Measurements from ENCODE around the gene KLRF2. TPM values are rescaled to one million over a fixed set of nuclear protein-coding genes. Genes with fewer than 3 reads are reported as not detected.

Gene KLRF2, protein sequence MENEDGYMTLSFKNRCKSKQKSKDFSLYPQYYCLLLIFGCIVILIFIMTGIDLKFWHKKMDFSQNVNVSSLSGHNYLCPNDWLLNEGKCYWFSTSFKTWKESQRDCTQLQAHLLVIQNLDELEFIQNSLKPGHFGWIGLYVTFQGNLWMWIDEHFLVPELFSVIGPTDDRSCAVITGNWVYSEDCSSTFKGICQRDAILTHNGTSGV
- total RNA-seq = not detected

DNA sequence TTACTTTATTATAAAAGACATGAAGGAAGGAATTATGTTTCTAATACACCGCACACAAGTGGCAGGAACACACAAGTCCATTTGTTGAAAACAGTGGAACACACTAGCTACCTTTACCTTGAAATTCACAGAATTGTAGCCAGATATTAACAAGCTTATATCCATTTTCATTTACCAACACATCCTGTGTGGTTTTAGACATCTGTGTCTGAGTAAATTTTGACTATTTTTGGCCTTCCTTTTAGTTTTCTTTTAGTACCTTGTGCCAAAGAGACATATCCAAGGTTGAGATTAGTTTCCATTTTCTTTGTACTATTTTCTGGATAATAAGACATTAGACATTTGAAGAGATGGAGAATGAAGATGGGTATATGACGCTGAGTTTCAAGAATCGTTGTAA lies at the start of gene KLRF2:
Gene KLRF2, plus strand, starts transcription at position 244 of the 400 bp plus-strand sequence. Its CDS starts 107 bp downstream, at position 351.
- H3K27ac ChIP-seq = no peak within 1 kb of the TSS
- DNase-seq = no peak
- H3K36me3 ChIP-seq = no peaks in the 10 kb centered on the region
- TF ChIP-seq, protein P1, sequence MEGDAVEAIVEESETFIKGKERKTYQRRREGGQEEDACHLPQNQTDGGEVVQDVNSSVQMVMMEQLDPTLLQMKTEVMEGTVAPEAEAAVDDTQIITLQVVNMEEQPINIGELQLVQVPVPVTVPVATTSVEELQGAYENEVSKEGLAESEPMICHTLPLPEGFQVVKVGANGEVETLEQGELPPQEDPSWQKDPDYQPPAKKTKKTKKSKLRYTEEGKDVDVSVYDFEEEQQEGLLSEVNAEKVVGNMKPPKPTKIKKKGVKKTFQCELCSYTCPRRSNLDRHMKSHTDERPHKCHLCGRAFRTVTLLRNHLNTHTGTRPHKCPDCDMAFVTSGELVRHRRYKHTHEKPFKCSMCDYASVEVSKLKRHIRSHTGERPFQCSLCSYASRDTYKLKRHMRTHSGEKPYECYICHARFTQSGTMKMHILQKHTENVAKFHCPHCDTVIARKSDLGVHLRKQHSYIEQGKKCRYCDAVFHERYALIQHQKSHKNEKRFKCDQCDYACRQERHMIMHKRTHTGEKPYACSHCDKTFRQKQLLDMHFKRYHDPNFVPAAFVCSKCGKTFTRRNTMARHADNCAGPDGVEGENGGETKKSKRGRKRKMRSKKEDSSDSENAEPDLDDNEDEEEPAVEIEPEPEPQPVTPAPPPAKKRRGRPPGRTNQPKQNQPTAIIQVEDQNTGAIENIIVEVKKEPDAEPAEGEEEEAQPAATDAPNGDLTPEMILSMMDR (IDR thresholded peaks at IDR 0.05) = no peak
- no peaks in the 10 kb centered on the region for H3K9me3 ChIP-seq
- no peaks in the 10 kb centered on the region for H3K27me3 ChIP-seq
- no peak within 1 kb of the TSS for H3K4me3 ChIP-seq
- H3K4me1 ChIP-seq = no peaks in the 10 kb centered on the region
- no peak within 1 kb of the TSS for H3K9ac ChIP-seq (ENCODE audit: low read depth in 2 of 2, low read length in 2 of 2)
- intact Hi-C loops (cut with DNase I) = no loop called here

DNA sequence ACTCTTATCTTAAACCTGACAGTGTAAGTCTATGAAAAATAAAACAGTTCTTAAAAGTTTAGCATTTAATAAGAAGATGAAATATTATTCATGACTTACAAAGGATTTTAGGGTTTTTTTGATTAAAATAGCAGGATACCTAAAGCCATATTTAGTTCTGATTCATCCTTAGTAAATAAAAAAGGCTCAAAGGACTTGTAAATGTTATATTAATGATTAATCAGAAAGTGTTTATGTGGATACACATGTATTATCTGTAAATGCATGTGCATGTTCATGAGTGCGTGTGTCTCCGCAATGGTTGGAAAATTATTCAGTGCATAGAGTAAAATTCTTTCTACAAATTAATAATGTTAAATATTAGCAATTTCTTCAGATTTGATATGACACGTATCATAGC lies 49.6 kb upstream of the KLRF2 start:
- TF ChIP-seq, protein P1 (IDR thresholded peaks at IDR 0.05) = no peak
- H3K27ac ChIP-seq = no peak overlapping the region
- H3K4me3 ChIP-seq = no peak overlapping the region
- no peak overlapping the region for H3K9ac ChIP-seq (ENCODE audit: low read depth in 2 of 2, low read length in 2 of 2)
- H3K9me3 ChIP-seq = no peaks in the 10 kb centered on the region
- H3K36me3 ChIP-seq = no peaks in the 10 kb centered on the region
- no peaks in the 10 kb centered on the region for H3K4me1 ChIP-seq
- intact Hi-C loops (cut with DNase I) = no loop called here
- H3K27me3 ChIP-seq = no peaks in the 10 kb centered on the region
- DNase-seq = no peak

DNA sequence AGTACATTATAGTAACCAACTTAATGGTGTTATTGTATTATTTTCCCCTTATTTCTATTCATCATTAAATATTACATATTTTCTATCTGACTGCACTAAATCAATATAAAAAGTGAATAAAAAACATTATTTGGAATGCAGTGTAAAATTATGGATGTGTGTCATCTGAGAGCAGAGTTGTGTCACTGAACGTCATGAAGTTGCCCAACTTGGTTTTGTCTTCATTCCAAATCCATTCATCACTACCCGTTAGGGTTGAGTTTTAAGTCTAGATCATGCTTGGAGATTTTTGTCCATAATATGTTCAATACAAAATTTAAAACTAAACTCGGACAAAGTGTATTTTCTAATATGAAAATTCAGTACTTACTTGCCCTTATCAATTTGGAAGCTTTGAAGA lies 37.9 kb upstream of the KLRF2 start:
- Histone ChIP-seq H3K36me3 (no peaks in the 10 kb centered on the region), H3K27me3 (no peaks in the 10 kb centered on the region), H3K9me3 (no peaks in the 10 kb centered on the region), H3K27ac (no peak overlapping the region), H3K4me3 (no peak overlapping the region), H3K4me1 (no peaks in the 10 kb centered on the region), H3K9ac (ENCODE audit: low read depth in 2 of 2, low read length in 2 of 2) (no peak overlapping the region)
- TF ChIP-seq, protein P1 (IDR thresholded peaks at IDR 0.05) = no peak
- no peak for DNase-seq
- intact Hi-C loops (cut with DNase I) = no loop called here

DNA sequence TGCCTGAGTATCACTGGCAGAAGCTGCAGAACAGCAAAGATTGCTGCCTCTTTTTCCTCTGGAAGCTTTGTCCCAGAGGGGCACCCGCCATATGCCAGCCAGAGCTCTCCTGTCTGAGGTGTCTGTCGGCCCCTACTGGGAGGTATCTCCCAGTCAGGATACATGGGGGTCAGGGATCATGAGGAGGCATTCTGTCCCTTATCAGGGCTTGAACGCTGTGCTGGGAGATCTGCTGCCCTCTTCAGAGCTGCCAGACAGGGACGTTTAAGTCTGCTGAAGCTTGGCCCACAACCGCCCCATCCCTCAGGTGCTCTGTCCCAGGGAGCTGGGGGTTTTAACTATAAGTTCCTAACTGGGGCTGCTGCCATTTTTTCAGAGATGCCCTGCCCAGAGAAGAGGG lies 32.4 kb upstream of the KLRF2 start:
- TF ChIP-seq, protein P1 (IDR thresholded peaks at IDR 0.05) = no peak
- no peaks in the 10 kb centered on the region for H3K4me1 ChIP-seq
- no peaks in the 10 kb centered on the region for H3K27me3 ChIP-seq
- intact Hi-C loops (cut with DNase I) = no loop called here
- DNase-seq = no peak
- H3K9ac ChIP-seq (ENCODE audit: low read depth in 2 of 2, low read length in 2 of 2) = no peak overlapping the region
- no peaks in the 10 kb centered on the region for H3K36me3 ChIP-seq
- no peaks in the 10 kb centered on the region for H3K9me3 ChIP-seq
- H3K27ac ChIP-seq = no peak overlapping the region
- H3K4me3 ChIP-seq = no peak overlapping the region

DNA sequence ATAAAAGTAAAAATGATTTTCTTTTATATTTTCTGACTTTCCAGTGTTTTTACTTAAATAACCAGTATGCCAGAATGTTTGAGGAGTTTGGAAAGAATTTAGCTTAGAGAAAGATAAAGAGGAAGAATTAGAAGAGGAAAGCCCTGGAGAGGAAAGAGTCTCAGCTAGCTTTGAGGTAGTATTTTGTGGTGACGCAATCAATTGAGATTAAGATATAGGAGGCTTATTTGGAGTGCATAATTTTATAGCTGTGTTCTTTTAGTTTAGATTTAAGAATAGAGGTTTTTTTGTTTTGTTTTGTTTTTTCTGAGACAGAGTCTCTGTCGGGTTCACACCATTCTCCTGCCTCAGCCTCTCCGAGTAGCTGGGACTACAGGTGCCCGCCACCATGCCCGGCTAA lies 30.2 kb upstream of the KLRF2 start:
- no peaks in the 10 kb centered on the region for H3K4me1 ChIP-seq
- TF ChIP-seq, protein P1 (IDR thresholded peaks at IDR 0.05) = no peak
- H3K36me3 ChIP-seq = no peaks in the 10 kb centered on the region
- no peaks in the 10 kb centered on the region for H3K27me3 ChIP-seq
- no peak overlapping the region for H3K9ac ChIP-seq (ENCODE audit: low read depth in 2 of 2, low read length in 2 of 2)
- DNase-seq = no peak
- H3K27ac ChIP-seq = no peak overlapping the region
- H3K4me3 ChIP-seq = no peak overlapping the region
- intact Hi-C loops (cut with DNase I) = no loop called here
- H3K9me3 ChIP-seq = no peaks in the 10 kb centered on the region
